ENCODE measurements around the gene MRPL43. TPM values are rescaled to one million over a fixed set of nuclear protein-coding genes. Genes with fewer than 3 reads are reported as not detected.
"Not testable (repeated sequence)": the region's sequence is repeated elsewhere in the genome, so short reads cannot be mapped to it uniquely, and the experiment has no call there.

MRPL43 gene
- polyA plus RNA-seq, 4 donors, result 71.4 to 116 (median 92.1) TPM

GRCh38 chr10:100984672-100985177 is 2.6 kb downstream of the MRPL43 start:
- no peak for DNase-seq (ENCODE audit: low read depth in 4 of 4, low spot score in 3 of 4)

GRCh38 chr10:100983868-100984671 is 3.2 kb downstream of the MRPL43 start:
- DNase-seq (ENCODE audit: low read depth in 4 of 4, low spot score in 3 of 4), result no peak

- DNase-seq (ENCODE audit: low read depth in 4 of 4, low spot score in 3 of 4), result no peak
Observed at GRCh38 chr10:100982916-100983830, 4.1 kb downstream of the MRPL43 start.

- no peak for DNase-seq (ENCODE audit: low read depth in 4 of 4, low spot score in 3 of 4)
Observed at GRCh38 chr10:100981178-100981772, 6.0 kb downstream of the MRPL43 start.

GRCh38 chr10:100980711-100981110 is 6.6 kb downstream of the MRPL43 start:
- no peak for DNase-seq (ENCODE audit: low read depth in 4 of 4, low spot score in 3 of 4)

- DNase-seq (ENCODE audit: low read depth in 4 of 4, low spot score in 3 of 4), result no peak
Observed at GRCh38 chr10:100980311-100980710, 7.0 kb downstream of the MRPL43 start.

- DNase-seq (ENCODE audit: low read depth in 4 of 4, low spot score in 3 of 4), result no peak
Observed at GRCh38 chr10:100979791-100980272, 7.5 kb downstream of the MRPL43 start.

- DNase-seq (ENCODE audit: low read depth in 4 of 4, low spot score in 3 of 4), result no peak
Observed at GRCh38 chr10:100978901-100979195, 8.4 kb downstream of the MRPL43 start.

- DNase-seq (ENCODE audit: low read depth in 4 of 4, low spot score in 3 of 4), result no peak
Observed at GRCh38 chr10:100978121-100978900, 9.0 kb downstream of the MRPL43 start.

- no peak for DNase-seq (ENCODE audit: low read depth in 4 of 4, low spot score in 3 of 4)
Observed at GRCh38 chr10:100977436-100977835, 9.9 kb downstream of the MRPL43 start.

GRCh38 chr10:100976906-100977305 is 10.4 kb downstream of the MRPL43 start:
- DNase-seq (ENCODE audit: low read depth in 4 of 4, low spot score in 3 of 4), result no peak

GRCh38 chr10:100975397-100975796 is 11.9 kb downstream of the MRPL43 start:
- not testable (repeated sequence) for DNase-seq (ENCODE audit: low read depth in 4 of 4, low spot score in 3 of 4)

- no peak for DNase-seq (ENCODE audit: low read depth in 4 of 4, low spot score in 3 of 4)
Observed at GRCh38 chr10:100972904-100973535, 14.3 kb downstream of the MRPL43 start.

- no peak for DNase-seq (ENCODE audit: low read depth in 4 of 4, low spot score in 3 of 4)
Observed at GRCh38 chr10:100972115-100972903, 15.0 kb downstream of the MRPL43 start.

- no peak for DNase-seq (ENCODE audit: low read depth in 4 of 4, low spot score in 3 of 4)
Observed at GRCh38 chr10:100970914-100971811, 16.1 kb downstream of the MRPL43 start.

- DNase-seq (ENCODE audit: low read depth in 4 of 4, low spot score in 3 of 4), result no peak
Observed at GRCh38 chr10:100970076-100970913, 17.0 kb downstream of the MRPL43 start.

Data from left renal pelvis (tissue), 4 donors.